Activated T-helper 1 cell treated with Interleukin-2 at 50 U/mL for 16 hours (primary cell): ENCODE measurements around the gene SLC7A6OS.
"Not testable (repeated sequence)": the region's sequence is repeated elsewhere in the genome, so short reads cannot be mapped to it uniquely, and the experiment has no call there.

Source experiments
- DNase-seq: peaks from one replicate; pipeline ENCODE4 v3.0.0-alpha.2; 2020; ENCODE audit warnings: low read depth

The SLC7A6OS gene

GRCh38 chr16:68298907-68299561, 11.7 kb downstream of the SLC7A6OS start:
- DNase-seq = no peak

GRCh38 chr16:68298312-68298711, 12.4 kb downstream of the SLC7A6OS start:
- DNase-seq = no peak

GRCh38 chr16:68297908-68298307, 12.8 kb downstream of the SLC7A6OS start:
- no peak for DNase-seq

GRCh38 chr16:68296693-68297092, 14.1 kb downstream of the SLC7A6OS start:
- DNase-seq = no peak

- no peak for DNase-seq
Measured at GRCh38 chr16:68296291-68296690, 14.5 kb downstream of the SLC7A6OS start.

- DNase-seq = no peak
Measured at GRCh38 chr16:68292425-68292824, 18.3 kb downstream of the SLC7A6OS start.

GRCh38 chr16:68291227-68291626, 19.5 kb downstream of the SLC7A6OS start:
- no peak for DNase-seq

- no peak for DNase-seq
Measured at GRCh38 chr16:68290450-68290849, 20.3 kb downstream of the SLC7A6OS start.

- no peak for DNase-seq
Measured at GRCh38 chr16:68289621-68290329, 21.0 kb downstream of the SLC7A6OS start.

- DNase-seq = no peak
Measured at GRCh38 chr16:68289202-68289601, 21.5 kb downstream of the SLC7A6OS start.

GRCh38 chr16:68288796-68289195, 21.9 kb downstream of the SLC7A6OS start:
- not testable (repeated sequence) for DNase-seq

GRCh38 chr16:68288252-68288650, 22.5 kb downstream of the SLC7A6OS start:
- DNase-seq = no peak

- no peak for DNase-seq
Measured at GRCh38 chr16:68287276-68288251, 23.2 kb downstream of the SLC7A6OS start.

GRCh38 chr16:68286153-68287074, 24.3 kb downstream of the SLC7A6OS start:
- no peak for DNase-seq

- DNase-seq = no peak
Measured at GRCh38 chr16:68285683-68286082, 25.1 kb downstream of the SLC7A6OS start.

- no peak for DNase-seq
Measured at GRCh38 chr16:68284847-68285246, 25.9 kb downstream of the SLC7A6OS start.

- no peak for DNase-seq
Measured at GRCh38 chr16:68283801-68284598, 26.7 kb downstream of the SLC7A6OS start.

GRCh38 chr16:68283346-68283745, 27.4 kb downstream of the SLC7A6OS start:
- DNase-seq = no peak

- DNase-seq = no peak
Measured at GRCh38 chr16:68282064-68282452, 28.7 kb downstream of the SLC7A6OS start.

GRCh38 chr16:68281368-68282063, 29.2 kb downstream of the SLC7A6OS start:
- no peak for DNase-seq
